ENCODE measurements around the gene CRABP2.

CRABP2 gene

DNA sequence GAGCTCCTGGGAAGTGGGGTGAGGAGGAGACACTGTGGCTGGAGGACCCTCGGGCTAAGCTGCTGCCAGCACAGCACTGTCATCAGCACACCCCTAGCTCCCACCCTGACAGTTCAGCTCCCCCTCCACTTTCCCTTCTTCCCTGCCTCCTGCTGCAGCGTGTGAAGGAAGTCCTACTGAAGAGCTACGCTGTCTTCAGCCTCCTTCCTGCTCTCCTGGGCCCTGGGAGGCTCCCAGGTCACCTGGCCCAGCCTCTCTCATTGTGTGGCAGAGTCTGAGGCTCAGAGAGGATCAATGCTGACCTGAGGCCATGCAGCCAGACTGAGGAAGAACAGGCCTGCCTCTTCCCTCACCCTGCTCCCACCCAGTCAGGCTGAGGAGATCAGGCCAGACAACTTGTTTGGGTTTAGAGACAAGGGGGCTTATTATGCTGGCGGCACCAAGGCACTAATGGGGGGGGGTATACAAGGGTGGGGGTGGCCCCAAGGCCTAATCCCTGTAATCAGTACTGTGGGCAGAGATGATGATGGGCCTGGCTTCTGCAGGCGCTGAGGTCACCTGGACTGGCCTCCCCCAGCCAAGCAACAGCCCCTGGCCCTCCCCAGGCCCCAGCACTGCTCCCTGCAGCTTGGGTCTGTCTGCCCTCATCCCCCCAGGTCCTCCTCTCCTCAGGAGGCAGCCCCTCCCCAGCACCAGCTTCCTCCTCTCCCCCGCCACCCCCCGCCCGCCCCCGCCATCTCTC is 37.2 kb downstream of the CRABP2 start:
- H3K27ac ChIP-seq (ENCODE audit: insufficient read depth, low read depth, low read length, poor library complexity, severe bottlenecking): no peak overlapping the region
- H3K4me3 ChIP-seq (ENCODE audit: insufficient read depth, low read depth, low read length): no peak overlapping the region
- H3K36me3 ChIP-seq (ENCODE audit: control insufficient read depth, insufficient read depth, low read length): peaks cover 23% of the 10 kb centered on the region
- H3K27me3 ChIP-seq (ENCODE audit: control insufficient read depth, insufficient read depth, low read length, poor library complexity, severe bottlenecking): no peaks in the 10 kb centered on the region
- no peaks in the 10 kb centered on the region for H3K9me3 ChIP-seq (ENCODE audit: control insufficient read depth, low read length)
- 42 to 46% methylated on average over 5 to 8 of the region's 9 CpGs for WGBS, 2 experiments
- H3K4me1 ChIP-seq (ENCODE audit: control insufficient read depth, insufficient read depth, low read length): peaks cover 78% of the 10 kb centered on the region

DNA sequence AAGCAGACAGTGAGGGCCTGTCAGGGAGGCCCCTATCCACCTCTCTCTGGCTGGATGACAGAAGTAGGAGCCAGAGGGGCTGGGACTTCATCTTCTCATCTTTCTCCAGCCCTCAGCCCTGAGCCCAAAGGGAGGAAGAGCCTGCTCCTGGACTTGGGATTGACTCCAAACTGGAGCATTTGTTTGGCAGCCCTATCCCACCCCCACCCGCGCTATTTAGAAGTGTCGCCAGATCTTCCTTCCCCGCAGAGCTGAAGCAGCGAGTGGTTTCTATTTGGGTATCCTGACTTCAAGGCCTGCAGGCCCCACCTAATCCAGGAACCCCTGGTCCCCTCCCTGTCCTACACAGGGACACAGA is 37.8 kb downstream of the CRABP2 start:
- peaks cover 78% of the 10 kb centered on the region for H3K4me1 ChIP-seq (ENCODE audit: control insufficient read depth, insufficient read depth, low read length)
- H3K9me3 ChIP-seq (ENCODE audit: control insufficient read depth, low read length): no peaks in the 10 kb centered on the region
- H3K27ac ChIP-seq (ENCODE audit: insufficient read depth, low read depth, low read length, poor library complexity, severe bottlenecking): no peak overlapping the region
- no peak overlapping the region for H3K4me3 ChIP-seq (ENCODE audit: insufficient read depth, low read depth, low read length)
- WGBS, 2 experiments: 46 to 47% methylated on average over 5 of the region's 5 CpGs
- H3K27me3 ChIP-seq (ENCODE audit: control insufficient read depth, insufficient read depth, low read length, poor library complexity, severe bottlenecking): no peaks in the 10 kb centered on the region
- H3K36me3 ChIP-seq (ENCODE audit: control insufficient read depth, insufficient read depth, low read length): peaks cover 17% of the 10 kb centered on the region

DNA sequence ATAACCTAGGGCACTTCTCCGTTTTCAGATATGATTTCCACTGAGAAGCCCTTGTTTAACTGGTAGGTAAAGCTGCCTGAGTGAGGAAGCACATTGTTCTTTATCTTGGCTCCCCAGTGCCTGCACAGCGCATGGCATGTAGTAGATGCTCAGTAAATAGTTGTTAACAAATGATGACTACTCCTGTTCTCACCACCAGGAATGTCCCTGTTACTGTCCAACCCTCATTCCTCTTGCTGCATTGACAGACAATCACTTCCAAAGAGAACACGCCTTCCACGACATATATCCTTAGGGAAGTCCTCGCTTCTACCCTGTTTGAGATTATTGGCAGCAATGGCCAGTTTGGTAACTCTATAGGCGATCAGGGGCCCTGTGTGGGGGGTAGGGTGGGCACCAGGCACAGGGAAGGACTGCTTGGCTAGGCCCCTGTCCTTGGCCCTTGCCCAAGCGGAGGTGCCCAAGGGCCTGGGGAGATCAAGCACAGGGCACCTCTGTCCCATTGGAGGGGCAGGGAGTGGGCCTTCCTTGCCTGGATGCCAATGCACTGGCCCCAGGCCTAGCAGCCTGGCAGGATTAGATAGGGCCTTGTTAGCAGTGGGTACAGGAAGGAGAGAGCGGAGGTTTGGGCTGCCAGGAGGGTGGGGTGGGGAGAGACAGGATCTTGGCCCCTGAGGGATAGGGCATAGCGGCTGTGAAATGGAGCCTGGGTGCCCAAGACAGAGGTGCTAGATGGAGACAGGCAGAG is 38.3 kb downstream of the CRABP2 start:
- H3K9me3 ChIP-seq (ENCODE audit: control insufficient read depth, low read length): no peaks in the 10 kb centered on the region
- H3K4me3 ChIP-seq (ENCODE audit: insufficient read depth, low read depth, low read length): no peak overlapping the region
- H3K27ac ChIP-seq (ENCODE audit: insufficient read depth, low read depth, low read length, poor library complexity, severe bottlenecking): no peak overlapping the region
- H3K36me3 ChIP-seq (ENCODE audit: control insufficient read depth, insufficient read depth, low read length): peaks cover 12% of the 10 kb centered on the region
- 93 to 95% methylated on average over 9 of the region's 9 CpGs for WGBS, 2 experiments
- peaks cover 81% of the 10 kb centered on the region for H3K4me1 ChIP-seq (ENCODE audit: control insufficient read depth, insufficient read depth, low read length)
- H3K27me3 ChIP-seq (ENCODE audit: control insufficient read depth, insufficient read depth, low read length, poor library complexity, severe bottlenecking): no peaks in the 10 kb centered on the region

DNA sequence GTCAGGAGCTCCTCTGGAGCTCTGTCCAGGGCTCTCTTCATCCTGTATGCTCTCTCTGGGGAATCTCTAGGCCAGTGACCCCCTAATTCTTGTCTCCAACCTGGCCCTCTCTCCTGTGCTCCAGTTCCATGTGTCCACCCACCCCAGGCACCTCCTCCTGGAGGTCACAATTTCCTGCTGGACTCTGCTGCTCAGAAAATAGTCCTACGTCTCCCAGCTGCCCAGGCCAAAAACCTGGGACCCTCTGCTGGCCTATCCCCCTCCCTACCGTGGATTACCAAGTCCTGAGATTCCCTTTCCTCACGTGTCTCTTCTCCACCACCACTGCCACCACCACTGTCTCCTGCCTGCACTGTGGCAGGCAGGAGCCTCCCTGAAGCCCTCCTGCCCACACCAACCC is 39.8 kb downstream of the CRABP2 start:
- no peaks in the 10 kb centered on the region for H3K36me3 ChIP-seq (ENCODE audit: control insufficient read depth, insufficient read depth, low read length)
- peaks cover 83% of the 10 kb centered on the region for H3K4me1 ChIP-seq (ENCODE audit: control insufficient read depth, insufficient read depth, low read length)
- H3K27ac ChIP-seq (ENCODE audit: insufficient read depth, low read depth, low read length, poor library complexity, severe bottlenecking): peak overlapping the region; percentile 27
- WGBS, 2 experiments: 62% methylated on average over 3 of the region's 3 CpGs
- no peaks in the 10 kb centered on the region for H3K27me3 ChIP-seq (ENCODE audit: control insufficient read depth, insufficient read depth, low read length, poor library complexity, severe bottlenecking)
- H3K9me3 ChIP-seq (ENCODE audit: control insufficient read depth, low read length): no peaks in the 10 kb centered on the region
- no peak overlapping the region for H3K4me3 ChIP-seq (ENCODE audit: insufficient read depth, low read depth, low read length)

DNA sequence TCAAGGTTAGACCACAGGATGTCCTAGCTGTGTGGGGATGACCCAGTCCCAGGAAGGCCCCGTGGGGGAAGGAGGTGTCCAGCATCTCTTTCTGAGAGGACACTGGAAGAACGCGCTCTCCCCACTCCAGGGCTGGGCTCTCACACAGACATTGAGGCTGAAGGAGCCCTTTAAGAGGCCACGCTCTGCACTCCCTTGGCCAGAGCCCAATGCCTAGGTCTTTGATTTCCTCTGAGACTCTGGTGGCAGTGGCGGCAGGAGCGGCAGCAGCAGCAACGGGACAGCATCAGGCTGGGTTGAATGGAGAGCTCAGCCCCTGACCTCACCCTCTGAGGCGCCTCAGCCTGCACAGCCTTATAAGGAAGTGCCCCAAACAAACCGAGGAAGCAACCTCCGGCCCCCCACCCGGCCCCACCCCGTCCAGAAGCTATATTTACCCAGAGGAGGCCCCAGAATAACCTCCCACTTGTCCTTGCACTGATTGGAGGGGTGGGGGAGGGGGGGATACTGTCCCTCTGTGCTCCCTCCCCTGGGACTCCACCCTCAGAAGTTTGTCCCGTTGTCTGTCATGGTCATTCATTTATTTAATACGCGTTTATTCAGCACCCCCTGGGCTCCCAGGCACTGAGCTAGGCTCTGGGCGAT is 40.5 kb downstream of the CRABP2 start:
- WGBS, 2 experiments: 28 to 31% methylated on average over 15 of the region's 16 CpGs
- Histone ChIP-seq H3K36me3 (ENCODE audit: control insufficient read depth, insufficient read depth, low read length) (no peaks in the 10 kb centered on the region), H3K27ac (ENCODE audit: insufficient read depth, low read depth, low read length, poor library complexity, severe bottlenecking) (peak overlapping the region; percentile 88), H3K4me1 (ENCODE audit: control insufficient read depth, insufficient read depth, low read length) (peaks cover 78% of the 10 kb centered on the region), H3K27me3 (ENCODE audit: control insufficient read depth, insufficient read depth, low read length, poor library complexity, severe bottlenecking) (no peaks in the 10 kb centered on the region), H3K4me3 (ENCODE audit: insufficient read depth, low read depth, low read length) (no peak overlapping the region), H3K9me3 (ENCODE audit: control insufficient read depth, low read length) (no peaks in the 10 kb centered on the region)

DNA sequence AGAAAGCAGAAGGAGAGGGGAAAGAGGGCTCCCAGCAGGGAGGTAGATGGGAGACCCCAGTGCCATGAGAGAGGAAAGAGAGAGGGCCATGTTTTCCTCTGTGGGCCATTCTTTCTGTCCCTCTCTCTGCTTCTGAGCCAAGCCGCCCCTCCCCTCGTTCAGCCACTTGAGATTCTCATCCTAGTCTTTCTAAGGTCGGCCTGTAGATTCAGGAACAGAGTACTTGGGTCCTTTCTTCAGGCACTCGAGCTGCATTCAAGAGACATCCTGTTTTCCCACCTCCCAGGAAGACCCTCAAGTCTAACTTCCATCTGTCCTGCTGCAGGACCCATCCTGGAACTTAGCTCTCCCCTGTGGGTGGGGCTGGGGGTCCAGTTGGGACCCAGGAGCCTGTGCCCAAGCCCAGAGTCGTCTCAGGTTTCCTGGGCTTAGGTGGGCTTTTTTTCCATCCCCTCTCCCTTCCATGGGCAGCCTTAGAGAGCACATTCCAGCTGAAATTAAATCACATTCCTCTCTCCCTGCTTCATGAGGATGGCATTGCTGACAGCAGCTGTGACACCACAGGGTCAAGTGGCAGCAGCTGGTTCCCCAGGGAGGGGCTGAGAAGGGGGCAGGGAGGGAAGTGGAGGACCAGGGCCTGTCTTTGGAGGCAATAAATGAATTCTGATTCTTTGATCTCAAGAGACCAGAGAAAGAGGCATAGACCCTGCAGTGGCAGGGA is 41.2 kb downstream of the CRABP2 start:
- H3K9me3 ChIP-seq (ENCODE audit: control insufficient read depth, low read length): no peaks in the 10 kb centered on the region
- peaks cover 6% of the 10 kb centered on the region for H3K27me3 ChIP-seq (ENCODE audit: control insufficient read depth, insufficient read depth, low read length, poor library complexity, severe bottlenecking)
- 32 to 40% methylated on average over 5 of the region's 5 CpGs for WGBS, 2 experiments
- H3K27ac ChIP-seq (ENCODE audit: insufficient read depth, low read depth, low read length, poor library complexity, severe bottlenecking): peak overlapping the region; percentile 88
- H3K36me3 ChIP-seq (ENCODE audit: control insufficient read depth, insufficient read depth, low read length): no peaks in the 10 kb centered on the region
- H3K4me1 ChIP-seq (ENCODE audit: control insufficient read depth, insufficient read depth, low read length): peaks cover 71% of the 10 kb centered on the region
- no peak overlapping the region for H3K4me3 ChIP-seq (ENCODE audit: insufficient read depth, low read depth, low read length)

DNA sequence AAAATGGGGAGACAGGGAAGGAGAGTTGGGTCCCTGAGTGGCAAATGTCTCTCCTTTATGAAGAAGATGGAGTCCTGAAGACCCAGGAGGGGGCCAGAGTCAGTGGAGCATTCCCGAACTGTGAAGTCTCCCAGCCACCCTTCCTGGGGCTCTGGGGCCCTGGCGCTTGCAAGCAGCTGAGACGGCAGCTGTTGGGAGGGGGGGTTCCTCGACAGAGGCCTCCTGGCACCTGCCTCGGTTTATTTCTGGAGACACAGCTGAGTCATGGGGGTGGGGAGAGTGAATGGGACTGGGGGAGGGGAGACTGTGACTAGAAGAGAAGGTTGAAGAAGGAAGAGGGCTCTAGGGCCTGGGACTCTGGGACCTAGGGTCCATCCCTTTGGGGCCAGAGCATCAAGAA is 42.2 kb downstream of the CRABP2 start:
- H3K27me3 ChIP-seq (ENCODE audit: control insufficient read depth, insufficient read depth, low read length, poor library complexity, severe bottlenecking): peaks cover 16% of the 10 kb centered on the region
- 42 to 45% methylated on average over 5 of the region's 5 CpGs for WGBS, 2 experiments
- H3K9me3 ChIP-seq (ENCODE audit: control insufficient read depth, low read length): no peaks in the 10 kb centered on the region
- no peaks in the 10 kb centered on the region for H3K36me3 ChIP-seq (ENCODE audit: control insufficient read depth, insufficient read depth, low read length)
- peaks cover 62% of the 10 kb centered on the region for H3K4me1 ChIP-seq (ENCODE audit: control insufficient read depth, insufficient read depth, low read length)
- H3K4me3 ChIP-seq (ENCODE audit: insufficient read depth, low read depth, low read length): no peak overlapping the region
- no peak overlapping the region for H3K27ac ChIP-seq (ENCODE audit: insufficient read depth, low read depth, low read length, poor library complexity, severe bottlenecking)

DNA sequence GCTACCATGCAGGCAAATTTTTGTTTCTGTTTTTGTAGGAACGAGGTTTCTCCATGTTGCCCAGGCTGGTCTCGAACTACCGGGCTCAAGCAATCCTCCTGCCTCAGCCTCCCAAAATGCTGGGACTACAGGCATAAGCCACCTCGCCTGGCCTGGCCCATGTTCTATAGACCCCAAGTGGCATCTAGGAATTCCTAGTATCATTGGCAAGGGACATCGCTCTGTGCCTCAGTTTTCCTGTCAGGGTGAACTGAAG is 42.7 kb downstream of the CRABP2 start:
- H3K27ac ChIP-seq (ENCODE audit: insufficient read depth, low read depth, low read length, poor library complexity, severe bottlenecking): no peak overlapping the region
- H3K4me3 ChIP-seq (ENCODE audit: insufficient read depth, low read depth, low read length): no peak overlapping the region
- 93 to 95% methylated on average over 5 of the region's 5 CpGs for WGBS, 2 experiments
- no peaks in the 10 kb centered on the region for H3K36me3 ChIP-seq (ENCODE audit: control insufficient read depth, insufficient read depth, low read length)
- peaks cover 59% of the 10 kb centered on the region for H3K4me1 ChIP-seq (ENCODE audit: control insufficient read depth, insufficient read depth, low read length)
- peaks cover 21% of the 10 kb centered on the region for H3K27me3 ChIP-seq (ENCODE audit: control insufficient read depth, insufficient read depth, low read length, poor library complexity, severe bottlenecking)
- no peaks in the 10 kb centered on the region for H3K9me3 ChIP-seq (ENCODE audit: control insufficient read depth, low read length)

DNA sequence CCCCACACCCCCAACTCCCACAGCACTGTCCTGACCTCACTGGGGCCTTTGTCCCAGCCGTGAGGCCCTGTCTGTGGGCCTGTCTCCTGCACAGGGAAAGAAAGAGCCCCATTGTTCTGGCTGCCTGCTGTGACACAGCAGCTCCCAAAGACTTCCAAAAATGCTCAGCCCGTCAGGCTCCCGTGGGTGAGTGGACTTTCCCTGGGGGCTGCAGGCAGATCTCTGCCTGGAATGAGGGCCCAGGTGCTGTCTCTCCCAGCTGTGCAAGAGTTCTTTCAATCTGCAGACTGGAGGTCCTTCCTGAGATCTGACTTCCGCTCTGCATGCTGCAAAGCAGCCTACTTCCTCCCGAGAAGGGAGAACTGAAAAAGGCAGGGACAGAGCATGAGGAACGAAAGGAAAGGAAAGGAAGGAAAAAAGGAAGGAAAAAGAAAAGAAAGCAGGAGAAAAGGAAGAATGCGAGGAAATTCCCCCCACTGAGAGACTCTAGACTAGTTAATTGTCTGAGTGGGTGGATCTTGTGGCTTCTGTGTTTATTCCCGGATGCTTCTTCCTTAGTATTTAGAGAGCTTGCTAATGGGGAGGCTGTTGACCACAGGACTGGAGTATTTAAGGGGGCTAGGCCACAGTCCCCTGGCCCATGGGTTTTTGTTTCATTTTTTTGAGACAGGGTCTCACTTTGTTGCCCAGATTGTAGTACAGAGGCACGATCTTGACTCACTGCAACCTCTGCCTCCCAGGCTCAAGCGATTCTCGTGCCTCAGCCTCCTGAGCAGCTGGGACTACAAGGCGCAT is 43.2 kb downstream of the CRABP2 start:
- H3K9me3 ChIP-seq (ENCODE audit: control insufficient read depth, low read length): no peaks in the 10 kb centered on the region
- 44 to 47% methylated on average over 12 of the region's 12 CpGs for WGBS, 2 experiments
- no peaks in the 10 kb centered on the region for H3K36me3 ChIP-seq (ENCODE audit: control insufficient read depth, insufficient read depth, low read length)
- peaks cover 61% of the 10 kb centered on the region for H3K4me1 ChIP-seq (ENCODE audit: control insufficient read depth, insufficient read depth, low read length)
- peak overlapping the region; percentile 76 for H3K27ac ChIP-seq (ENCODE audit: insufficient read depth, low read depth, low read length, poor library complexity, severe bottlenecking)
- H3K4me3 ChIP-seq (ENCODE audit: insufficient read depth, low read depth, low read length): no peak overlapping the region
- peaks cover 26% of the 10 kb centered on the region for H3K27me3 ChIP-seq (ENCODE audit: control insufficient read depth, insufficient read depth, low read length, poor library complexity, severe bottlenecking)
